ENCODE results near the gene BCAT1.

The BCAT1 gene

DNA sequence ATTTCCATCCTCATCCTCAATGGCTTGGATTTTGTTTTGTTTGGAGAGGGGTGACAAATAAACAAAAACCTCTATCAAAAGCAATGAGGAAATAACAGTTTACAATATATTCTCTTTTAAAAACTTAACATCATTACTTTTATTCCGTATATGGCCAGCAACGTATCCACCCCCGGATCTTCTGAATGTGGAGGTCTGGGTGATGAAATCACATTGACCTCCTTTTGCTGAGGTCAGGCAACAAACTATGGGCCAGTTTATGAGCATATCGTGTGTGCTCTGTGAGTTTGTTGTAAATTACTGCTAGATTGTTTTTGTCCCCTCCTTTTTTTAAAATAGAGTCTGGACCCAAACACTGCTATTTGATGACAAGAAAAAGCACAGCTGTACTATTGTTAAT lies 178.1 kb downstream of the BCAT1 start:
- no peak for DNase-seq (ENCODE audit: low spot score)
- Mint-ChIP-seq H3K9me3 (no peaks in the 10 kb centered on the region), H3K4me3 (no peak overlapping the region), H3K36me3 (ENCODE audit: low read depth) (no peaks in the 10 kb centered on the region), H3K4me1 (ENCODE audit: low read depth) (no peaks in the 10 kb centered on the region), H3K27me3 (ENCODE audit: low read depth) (no peaks in the 10 kb centered on the region), H3K27ac (no peak overlapping the region)

DNA sequence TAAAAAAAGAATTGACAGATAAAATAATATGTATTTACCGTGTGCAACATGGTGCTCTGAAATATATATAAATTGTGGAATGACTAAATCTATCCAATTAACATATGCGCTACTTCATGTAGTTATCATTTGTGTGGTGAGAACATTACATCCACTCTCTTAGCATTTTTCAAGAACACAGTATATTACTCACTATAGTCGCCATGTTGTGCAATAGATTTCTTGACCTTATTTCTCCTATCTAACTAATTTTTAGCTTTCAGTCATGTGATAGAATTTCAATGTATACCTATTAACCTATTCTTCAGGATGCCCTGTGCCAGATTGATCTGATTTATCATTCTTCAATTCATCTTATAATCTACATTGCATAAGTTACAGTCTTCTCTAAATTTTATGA lies 178.6 kb downstream of the BCAT1 start:
- H3K9me3 Mint-ChIP-seq: no peaks in the 10 kb centered on the region
- no peak for DNase-seq (ENCODE audit: low spot score)
- no peak overlapping the region for H3K4me3 Mint-ChIP-seq
- H3K4me1 Mint-ChIP-seq (ENCODE audit: low read depth): no peaks in the 10 kb centered on the region
- H3K27ac Mint-ChIP-seq: no peak overlapping the region
- no peaks in the 10 kb centered on the region for H3K36me3 Mint-ChIP-seq (ENCODE audit: low read depth)
- H3K27me3 Mint-ChIP-seq (ENCODE audit: low read depth): no peaks in the 10 kb centered on the region

DNA sequence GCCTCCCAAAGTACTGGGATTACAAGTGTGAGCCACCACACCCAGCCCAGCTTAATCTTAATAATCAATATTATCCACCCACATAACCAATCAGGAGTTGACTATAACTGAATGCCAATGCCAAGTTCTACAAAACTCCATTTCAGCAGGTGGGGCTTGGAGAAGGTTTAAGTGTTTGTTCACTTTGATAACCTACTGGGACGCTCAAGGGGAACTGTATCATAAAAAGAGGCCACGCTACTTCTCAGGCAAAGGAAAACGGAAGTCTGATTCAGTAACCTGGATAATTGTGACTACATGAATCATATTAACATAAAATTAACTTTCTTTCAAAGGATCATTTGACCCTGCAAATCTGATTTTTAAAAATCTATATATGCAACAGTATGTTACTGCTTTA lies 179.2 kb downstream of the BCAT1 start:
- DNase-seq (ENCODE audit: low spot score): no peak
- Mint-ChIP-seq H3K27ac (no peak overlapping the region), H3K4me1 (ENCODE audit: low read depth) (no peaks in the 10 kb centered on the region), H3K27me3 (ENCODE audit: low read depth) (no peaks in the 10 kb centered on the region), H3K9me3 (no peaks in the 10 kb centered on the region), H3K4me3 (no peak overlapping the region), H3K36me3 (ENCODE audit: low read depth) (no peaks in the 10 kb centered on the region)

DNA sequence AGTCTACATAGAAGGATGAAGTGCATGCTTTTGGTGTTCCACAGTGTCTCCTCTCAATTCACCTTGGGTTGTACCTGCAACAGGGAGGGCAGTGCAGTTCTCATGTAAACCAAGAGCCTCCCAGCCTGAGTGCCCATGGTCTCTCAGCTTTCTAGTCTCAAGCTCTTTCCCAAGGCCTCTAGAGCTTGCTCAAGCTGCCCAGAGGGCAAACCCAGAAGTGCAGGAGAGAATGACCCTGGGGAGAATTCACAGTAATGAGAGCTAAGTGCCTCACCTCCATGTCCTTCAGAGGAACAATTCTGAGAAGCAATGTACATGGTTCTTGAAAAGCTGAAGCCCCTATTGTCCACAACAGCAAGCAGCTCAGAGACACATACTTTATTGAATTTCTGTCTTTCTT lies 180.5 kb downstream of the BCAT1 start:
- H3K36me3 Mint-ChIP-seq (ENCODE audit: low read depth): no peaks in the 10 kb centered on the region
- no peak overlapping the region for H3K4me3 Mint-ChIP-seq
- no peak overlapping the region for H3K27ac Mint-ChIP-seq
- H3K9me3 Mint-ChIP-seq: no peaks in the 10 kb centered on the region
- no peak for DNase-seq (ENCODE audit: low spot score)
- H3K4me1 Mint-ChIP-seq (ENCODE audit: low read depth): no peaks in the 10 kb centered on the region
- H3K27me3 Mint-ChIP-seq (ENCODE audit: low read depth): no peaks in the 10 kb centered on the region

DNA sequence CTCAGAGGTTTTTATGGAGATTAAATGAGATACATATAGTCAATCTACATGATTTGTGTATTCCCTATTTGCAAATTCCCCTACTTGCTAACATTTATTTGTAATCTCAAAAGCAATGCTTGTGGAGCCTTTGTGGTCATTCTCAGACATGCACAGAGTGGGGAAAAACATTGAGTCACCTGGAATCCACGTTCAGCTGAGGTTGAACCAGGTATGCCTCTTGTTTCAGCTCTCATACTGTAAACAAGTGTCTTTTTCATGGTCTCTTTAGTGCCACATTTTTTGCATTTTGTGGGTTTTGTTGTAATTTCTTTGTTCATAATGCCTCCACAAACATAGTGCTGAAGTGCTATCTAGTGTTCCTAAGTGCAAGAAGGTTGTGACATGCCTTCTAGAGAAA lies 181.9 kb downstream of the BCAT1 start:
- Mint-ChIP-seq H3K4me3 (no peak overlapping the region), H3K27ac (no peak overlapping the region), H3K36me3 (ENCODE audit: low read depth) (no peaks in the 10 kb centered on the region), H3K4me1 (ENCODE audit: low read depth) (no peaks in the 10 kb centered on the region), H3K27me3 (ENCODE audit: low read depth) (no peaks in the 10 kb centered on the region), H3K9me3 (no peaks in the 10 kb centered on the region)
- DNase-seq (ENCODE audit: low spot score): no peak

DNA sequence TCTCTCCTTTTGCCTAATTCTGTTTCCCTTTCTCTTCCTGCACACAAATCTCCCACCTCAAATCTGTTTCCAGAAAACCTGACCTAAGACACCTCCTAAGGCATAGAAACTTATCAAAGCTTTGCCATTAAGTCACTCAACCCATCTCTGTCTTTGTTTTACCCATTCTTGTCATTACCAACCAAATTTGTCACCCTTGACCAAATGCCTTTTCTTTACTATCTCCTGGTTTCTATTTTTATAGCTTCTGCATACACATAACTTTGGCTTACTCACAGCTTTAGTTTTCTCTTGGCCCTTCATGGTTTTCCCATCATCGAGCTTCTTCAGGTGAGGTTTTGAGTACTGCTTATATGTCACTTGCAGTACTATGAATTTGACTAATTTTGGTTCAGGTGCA lies 184.2 kb downstream of the BCAT1 start:
- Mint-ChIP-seq H3K27me3 (ENCODE audit: low read depth) (no peaks in the 10 kb centered on the region), H3K9me3 (no peaks in the 10 kb centered on the region), H3K4me3 (no peak overlapping the region), H3K36me3 (ENCODE audit: low read depth) (no peaks in the 10 kb centered on the region), H3K4me1 (ENCODE audit: low read depth) (no peaks in the 10 kb centered on the region), H3K27ac (no peak overlapping the region)
- DNase-seq (ENCODE audit: low spot score): no peak

DNA sequence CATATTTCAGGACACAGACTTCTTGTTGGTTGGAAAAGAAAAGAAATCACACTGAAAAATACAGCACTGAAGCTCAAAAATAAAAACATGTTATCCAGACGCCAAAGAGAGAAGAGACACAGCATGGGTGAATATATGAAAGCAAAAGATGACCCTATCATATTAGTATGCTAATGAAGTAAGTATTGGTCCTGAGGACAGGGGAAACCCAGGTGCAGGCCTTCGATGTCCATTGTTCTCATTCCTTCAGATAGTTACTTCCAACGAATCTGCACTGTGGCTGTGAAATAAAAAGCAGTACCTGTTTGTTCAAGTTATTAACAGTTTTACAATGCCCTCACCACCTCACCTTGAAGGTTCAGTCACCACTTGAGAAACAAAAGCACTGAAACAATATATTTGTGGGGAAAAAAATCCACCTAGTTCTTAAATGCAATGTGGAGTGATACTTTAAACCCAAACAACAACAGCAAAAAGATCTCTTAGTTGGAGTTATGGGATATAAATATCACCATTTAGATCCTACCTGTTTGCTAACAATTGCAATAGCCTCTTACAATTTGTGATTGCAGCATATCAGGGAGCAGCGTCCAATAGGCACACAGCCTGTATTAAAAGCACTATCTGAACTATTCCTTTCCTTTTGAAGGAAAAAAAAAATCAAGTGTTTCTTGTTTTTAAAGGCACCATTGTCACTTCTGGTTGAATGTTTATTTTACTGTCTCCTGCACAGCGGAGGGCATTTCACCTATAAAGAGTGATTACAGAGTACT lies 188.1 kb downstream of the BCAT1 start:
- Mint-ChIP-seq H3K36me3 (ENCODE audit: low read depth) (no peaks in the 10 kb centered on the region), H3K27ac (no peak overlapping the region), H3K27me3 (ENCODE audit: low read depth) (no peaks in the 10 kb centered on the region), H3K4me3 (no peak overlapping the region), H3K9me3 (no peaks in the 10 kb centered on the region), H3K4me1 (ENCODE audit: low read depth) (no peaks in the 10 kb centered on the region)
- DNase-seq (ENCODE audit: low spot score): no peak

DNA sequence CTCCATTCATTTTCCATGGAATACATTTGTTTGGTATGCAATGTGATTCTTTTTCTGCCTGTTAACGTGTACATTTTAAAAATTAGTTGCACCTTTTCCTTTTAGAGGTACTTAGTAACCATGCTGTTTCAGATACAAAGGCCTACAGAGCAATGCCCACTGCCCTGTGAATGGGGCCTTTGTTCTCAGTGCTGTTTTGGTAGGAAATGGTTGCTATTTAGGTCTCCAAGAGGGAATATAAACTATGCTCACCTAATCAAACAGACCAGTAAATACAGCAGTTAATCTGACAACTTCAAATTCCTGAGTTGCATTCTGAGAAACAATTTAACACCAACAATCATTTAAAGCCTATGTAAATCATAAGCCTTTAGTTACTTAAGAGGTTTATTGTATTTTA lies 188.7 kb downstream of the BCAT1 start:
- Mint-ChIP-seq H3K9me3 (no peaks in the 10 kb centered on the region), H3K4me3 (no peak overlapping the region), H3K36me3 (ENCODE audit: low read depth) (no peaks in the 10 kb centered on the region), H3K4me1 (ENCODE audit: low read depth) (no peaks in the 10 kb centered on the region), H3K27me3 (ENCODE audit: low read depth) (no peaks in the 10 kb centered on the region), H3K27ac (no peak overlapping the region)
- no peak for DNase-seq (ENCODE audit: low spot score)
